Heart right ventricle (tissue), 16 donors: ENCODE results near the gene PDSS2. TPM values are rescaled to one million over a fixed set of nuclear protein-coding genes. Genes with fewer than 3 reads are reported as not detected.
A peak's percentile ranks its signal among the peaks of the same experiment; 100 is the strongest.
"Not testable (repeated sequence)": the region's sequence is repeated elsewhere in the genome, so short reads cannot be mapped to it uniquely, and the experiment has no call there.

Experiments
- ATAC-seq, 8 donors: fragments of 200-7000 bp; cut with Tn5 transposase; one replicate each; pipeline ENCODE4 v1.9.1; 2020; ENCODE audit warnings: mild to moderate bottlenecking in 8 of 8, moderate library complexity in 8 of 8, moderate number of reproducible peaks in 1 of 8
- DNase-seq, 2 donors: peaks; one replicate each; pipeline ENCODE4 v3.0.0-alpha.2; 2020
- H3K27ac ChIP-seq, 10 donors: fragments of 200-600 bp; sonication (generic) in 2 of 10; one replicate each; pipeline versions ENCODE4 v1.5.0 to v1.8.0; 2020 to 2022; ENCODE audit warnings: mild to moderate bottlenecking in 3 of 10
- H3K27me3 ChIP-seq, 7 donors: fragments of 200-600 bp; one replicate each; pipeline ENCODE4 v1.8.0; 2021 to 2022; ENCODE audit warnings: mild to moderate bottlenecking in 2 of 7
- H3K36me3 ChIP-seq, 9 donors: fragments of 200-600 bp; sonication (generic) in 1 of 9; one replicate each; pipeline versions ENCODE4 v1.5.0 to v1.8.0; 2020 to 2022; ENCODE audit warnings: mild to moderate bottlenecking in 2 of 9
- H3K4me1 ChIP-seq, 9 donors: fragments of 200-600 bp; sonication (generic) in 1 of 9; one replicate each; pipeline versions ENCODE4 v1.5.0 to v1.8.0; 2020 to 2022; ENCODE audit warnings: mild to moderate bottlenecking in 4 of 9
- H3K4me3 ChIP-seq, 10 donors: fragments of 200-600 bp; sonication (generic) in 2 of 10; one replicate each; pipeline versions ENCODE4 v1.5.0 to v1.8.0; 2020 to 2022; ENCODE audit warnings: mild to moderate bottlenecking in 7 of 10, moderate library complexity in 2 of 10
- H3K9me3 ChIP-seq, 11 donors: fragments of 200-600 bp in 10 of 11; sonication (generic) in 2 of 11; one replicate each; pipeline versions ENCODE4 v1.5.0 to v1.8.0; 2013 to 2022; ENCODE audit warnings: mild to moderate bottlenecking in 2 of 11, control low read depth in 1 of 11, moderate library complexity in 1 of 11
- CTCF ChIP-seq, 9 donors: fragments of 200-600 bp; sonication (generic) in 2 of 9; IDR thresholded peaks; one replicate each; pipeline versions ENCODE4 v1.5.0 to v1.8.0; 2021 to 2022; ENCODE audit warnings: antibody characterized with exemption in 9 of 9, mild to moderate bottlenecking in 5 of 9, moderate library complexity in 1 of 9
- WGBS, 2 donors: extraction: QIAGEN DNeasy Blood & Tissue Kit; methylation state at CpG; one replicate each; pipeline ENCODE4 v1.1.7; 2013; ENCODE audit warnings: inconsistent platforms in 1 of 2; 5-methylcytosine and 5-hydroxymethylcytosine counted together
- intact Hi-C, 10 donors: fragments of 100-400 bp; cut with DNase I; formaldehyde crosslinking; loops; one replicate each; pipeline versions ENCODE4 v1.11.1 to v1.14.2; 2022
- polyA plus RNA-seq, 2 donors: library from polyadenylated mRNA; stranded (reverse); fragments of 200-250 nt; gene quantifications; one replicate each; pipeline ENCODE4 v1.2.3, GENCODE V29; 2013
- total RNA-seq, 10 donors: library from RNA; stranded (reverse); fragmentation: NEBNext Ultra II Directional in 3 of 10; extraction: Animal tissue kit (Norgen Biotek cat#: 25700) in 3 of 10; gene quantifications; one replicate each; pipeline versions ENCODE4 v1.2.1 to v1.2.4, GENCODE V29; 2021 to 2023
- donor health status: Arrhythmogenic right ventricular cardiomyopathy.
- donor health status: ischemic (EF 13 %, LVEDD 7.1; RV severe dilation, severe dysfunction).
- donor health status: healthy with polysubstance abuse.
- donor health status: DM: no; HTN: yes; CAD: no.
- donor health status: DM: no; HTN: no; CAD: no.
- donor health status: ischemic (EF 25% LVEDD 6.9; RV normal size, moderate dysfunction).
- donor health status: ischemic (EF 25% LVEDD 5.7; RV mildly dilated, moderate dysfunction).
- donor health status: healthy.
- donor health status: DM: yes; HTN: yes; CAD: no.
- donor health status: Ischemic cardiomyopathy.
- donor health status: ischemic (EF 35%, LVEDD 5.7; RV mildly dilated, moderate dysfunction).
- donor health status: nonischemic (EF 11% LVEDD 7.7; RV severe dilation, severe dysfunction).
- donor health status: DM: yes; HTN: yes; CAD: no.
- donor health status: PGD.
- donor health status: ischemic (EF 29% LVEDD 5.4; RV normal size, mild dysfunction).
- donor health status: nonischemic (EF 23%, LVEDD 6.1; RV moderate dilation, normal function).

The PDSS2 gene
- total and polyA plus RNA-seq, 12 donors = 5.5 to 22.2 (median 18.0) TPM

- 18 to 30% methylated on average over 27 of the region's 27 CpGs for WGBS, 2 donors
- H3K4me3 ChIP-seq = peak overlapping the region; percentile 59 to 89 (median 82)
- TF ChIP-seq CTCF (IDR thresholded peaks at IDR 0.05) = no peak
- H3K27me3 ChIP-seq = peaks cover 0 to 94% (median 0%) of the 10 kb centered on the region in 7 donors
- no peak for ATAC-seq
- peaks cover 0 to 40% (median 19%) of the 10 kb centered on the region in 9 donors for H3K4me1 ChIP-seq
- no peaks in the 10 kb centered on the region for H3K36me3 ChIP-seq
- intact Hi-C loops = loop anchor here in 1 of 10 donors (10.0 kb wide), 1 partner anchor 164 kb away; no protein-coding TSS in a partner anchor
- peak overlapping the region in 7 of 10 donors; percentile 72 to 92 (median 84) for H3K27ac ChIP-seq
- DNase-seq = no peak
- no peaks in the 10 kb centered on the region for H3K9me3 ChIP-seq
Observed at GRCh38 chr6:107488174-107488874, 29.0 kb upstream of the PDSS2 start.

GRCh38 chr6:107485157-107485556 lies 25.8 kb upstream of the PDSS2 start:
- Histone ChIP-seq H3K4me1 (peaks cover 0 to 16% (median 8%) of the 10 kb centered on the region in 9 donors), H3K27me3 (peaks cover 0 to 63% (median 2%) of the 10 kb centered on the region in 7 donors), H3K36me3 (no peaks in the 10 kb centered on the region), H3K4me3 (no peak overlapping the region), H3K9me3 (no peaks in the 10 kb centered on the region), H3K27ac (no peak overlapping the region)
- no peak for ATAC-seq
- TF ChIP-seq CTCF (IDR thresholded peaks at IDR 0.05) = no peak
- WGBS, 2 donors = 90 to 95% methylated on average over 4 of the region's 4 CpGs
- no peak for DNase-seq
- intact Hi-C loops = loop anchor here in 1 of 10 donors (10.0 kb wide), 1 partner anchor 160 kb away; no protein-coding TSS in a partner anchor

- intact Hi-C loops = no loop called here
- no peak for TF ChIP-seq CTCF (IDR thresholded peaks at IDR 0.05)
- Histone ChIP-seq H3K36me3 (no peaks in the 10 kb centered on the region), H3K27me3 (peaks cover 0 to 12% (median 2%) of the 10 kb centered on the region in 7 donors), H3K9me3 (no peaks in the 10 kb centered on the region), H3K27ac (no peak overlapping the region), H3K4me1 (no peaks in the 10 kb centered on the region), H3K4me3 (no peak overlapping the region)
- whole genome bisulfite sequencing, 2 donors = 84 to 90% methylated on average over 4 of the region's 4 CpGs
- ATAC-seq (no peak), DNase-seq (no peak)
Observed at GRCh38 chr6:107479089-107479690, 19.8 kb upstream of the PDSS2 start.

- H3K27ac ChIP-seq, H3K4me1 ChIP-seq, DNase-seq, H3K36me3 ChIP-seq, H3K4me3 ChIP-seq, H3K9me3 ChIP-seq, ATAC-seq, intact Hi-C loops: not testable (repeated sequence)
- 88 to 95% methylated on average over 3 of the region's 3 CpGs for WGBS, 2 donors
- peaks cover 0 to 15% (median 0%) of the 10 kb centered on the region in 7 donors for H3K27me3 ChIP-seq
Observed at GRCh38 chr6:107475826-107476225, 16.5 kb upstream of the PDSS2 start.

GRCh38 chr6:107475360-107475759 lies 16.0 kb upstream of the PDSS2 start:
- H3K4me1 ChIP-seq, DNase-seq, H3K4me3 ChIP-seq, ATAC-seq, H3K27ac ChIP-seq, H3K9me3 ChIP-seq, H3K36me3 ChIP-seq, intact Hi-C loops: not testable (repeated sequence)
- H3K27me3 ChIP-seq = peaks cover 0 to 15% (median 0%) of the 10 kb centered on the region in 7 donors
- WGBS, 2 donors = 85 to 90% methylated on average over 3 of the region's 3 CpGs
